ENCODE measurements around the gene ZNF236.

Gene ZNF236

DNA sequence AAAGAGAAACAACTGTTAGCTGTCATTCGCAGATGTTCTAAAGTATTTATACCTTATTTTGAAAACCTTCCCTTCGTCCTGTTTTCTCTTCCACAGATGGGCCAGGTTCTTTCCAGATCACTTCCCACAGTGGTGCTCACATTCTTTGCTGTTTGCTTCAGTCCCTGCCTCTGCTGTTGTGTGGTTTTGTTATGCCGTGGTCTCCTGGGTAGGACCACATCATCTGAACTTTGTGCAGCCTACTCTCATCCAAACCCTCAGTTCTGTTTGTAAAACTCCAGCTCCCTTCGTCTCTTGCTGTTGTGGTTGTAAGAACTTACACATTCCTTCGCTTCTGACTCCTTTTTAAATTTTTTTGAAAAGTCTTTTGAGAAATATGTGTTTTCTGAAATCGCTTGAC lies 38.1 kb downstream of the ZNF236 start:
- H3K27me3 ChIP-seq (ENCODE audit: low read length), result no peaks in the 10 kb centered on the region
- H3F3A ChIP-seq (ENCODE audit: insufficient read depth), result no peaks in the 10 kb centered on the region
- H3K79me2 ChIP-seq (ENCODE audit: insufficient read depth, low read length), result no peaks in the 10 kb centered on the region; the same call in 1 of the 2 replicates
- no peak overlapping the region for H3K4me3 ChIP-seq (ENCODE audit: insufficient read depth, low read length, poor library complexity, severe bottlenecking)
- peaks cover 8% of the 10 kb centered on the region; the same call in 1 of the 2 replicates for H3K36me3 ChIP-seq (ENCODE audit: low read length)
- no peak overlapping the region for H3K27ac ChIP-seq (ENCODE audit: low read depth, low read length)
- H2AFZ ChIP-seq (ENCODE audit: low read depth, low read length, severe bottlenecking), result no peak overlapping the region
- no peak overlapping the region for H3K9ac ChIP-seq (ENCODE audit: low read length)
- no peaks in the 10 kb centered on the region for H3K9me2 ChIP-seq (replicated peaks; ENCODE audit: insufficient read depth, low read length)
- H3K4me2 ChIP-seq (ENCODE audit: low read depth, low read length, poor library complexity, severe bottlenecking), result no peak overlapping the region
- no peaks in the 10 kb centered on the region for H3K9me3 ChIP-seq (ENCODE audit: insufficient read depth, low read length)
- TF ChIP-seq, protein P1, sequence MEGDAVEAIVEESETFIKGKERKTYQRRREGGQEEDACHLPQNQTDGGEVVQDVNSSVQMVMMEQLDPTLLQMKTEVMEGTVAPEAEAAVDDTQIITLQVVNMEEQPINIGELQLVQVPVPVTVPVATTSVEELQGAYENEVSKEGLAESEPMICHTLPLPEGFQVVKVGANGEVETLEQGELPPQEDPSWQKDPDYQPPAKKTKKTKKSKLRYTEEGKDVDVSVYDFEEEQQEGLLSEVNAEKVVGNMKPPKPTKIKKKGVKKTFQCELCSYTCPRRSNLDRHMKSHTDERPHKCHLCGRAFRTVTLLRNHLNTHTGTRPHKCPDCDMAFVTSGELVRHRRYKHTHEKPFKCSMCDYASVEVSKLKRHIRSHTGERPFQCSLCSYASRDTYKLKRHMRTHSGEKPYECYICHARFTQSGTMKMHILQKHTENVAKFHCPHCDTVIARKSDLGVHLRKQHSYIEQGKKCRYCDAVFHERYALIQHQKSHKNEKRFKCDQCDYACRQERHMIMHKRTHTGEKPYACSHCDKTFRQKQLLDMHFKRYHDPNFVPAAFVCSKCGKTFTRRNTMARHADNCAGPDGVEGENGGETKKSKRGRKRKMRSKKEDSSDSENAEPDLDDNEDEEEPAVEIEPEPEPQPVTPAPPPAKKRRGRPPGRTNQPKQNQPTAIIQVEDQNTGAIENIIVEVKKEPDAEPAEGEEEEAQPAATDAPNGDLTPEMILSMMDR (IDR thresholded peaks at IDR 0.05; ENCODE audit: insufficient read depth, low read length, poor library complexity, severe bottlenecking), result no peak
- TF ChIP-seq EZH2phosphoT487 (conservative IDR thresholded peaks at IDR 0.05; ENCODE audit: low read length), result no peak
- H4K20me1 ChIP-seq (ENCODE audit: low read depth, low read length), result no peaks in the 10 kb centered on the region

DNA sequence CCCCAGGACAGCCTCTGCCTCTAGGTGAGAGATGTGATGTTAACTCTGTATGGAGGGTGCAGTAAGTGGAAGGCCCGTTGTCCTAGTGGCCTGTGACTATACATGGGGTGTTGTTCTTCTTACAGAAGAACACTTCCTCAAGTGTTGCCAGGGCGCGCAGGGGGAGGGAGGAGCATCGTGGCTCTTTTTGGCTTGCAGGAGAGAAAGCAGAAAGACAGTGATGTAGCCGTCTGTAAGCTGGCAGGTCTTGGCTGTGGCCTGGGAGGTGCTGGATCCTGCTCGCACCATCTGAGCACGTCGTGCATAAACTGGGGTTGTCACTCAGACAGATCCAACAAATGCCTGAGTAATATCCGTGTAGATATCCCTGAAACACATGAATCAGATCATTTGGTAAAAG lies 44.3 kb downstream of the ZNF236 start:
- Histone ChIP-seq H4K20me1 (ENCODE audit: low read depth, low read length) (no peaks in the 10 kb centered on the region), H3K36me3 (ENCODE audit: low read length) (peaks cover 3% of the 10 kb centered on the region; the same call in 1 of the 2 replicates), H3K4me2 (ENCODE audit: low read depth, low read length, poor library complexity, severe bottlenecking) (no peak overlapping the region), H3K27ac (ENCODE audit: low read depth, low read length) (no peak overlapping the region), H3K4me3 (ENCODE audit: insufficient read depth, low read length, poor library complexity, severe bottlenecking) (no peak overlapping the region), H3K9me3 (ENCODE audit: insufficient read depth, low read length) (no peaks in the 10 kb centered on the region), H3K27me3 (ENCODE audit: low read length) (no peaks in the 10 kb centered on the region), H2AFZ (ENCODE audit: low read depth, low read length, severe bottlenecking) (no peak overlapping the region), H3K9ac (ENCODE audit: low read length) (no peak overlapping the region), H3K79me2 (ENCODE audit: insufficient read depth, low read length) (no peaks in the 10 kb centered on the region), H3K9me2 (replicated peaks; ENCODE audit: insufficient read depth, low read length) (no peaks in the 10 kb centered on the region), H3F3A (ENCODE audit: insufficient read depth) (no peaks in the 10 kb centered on the region)
- TF ChIP-seq EZH2phosphoT487 (conservative IDR thresholded peaks at IDR 0.05; ENCODE audit: low read length), result no peak
- TF ChIP-seq, protein P1 (IDR thresholded peaks at IDR 0.05; ENCODE audit: insufficient read depth, low read length, poor library complexity, severe bottlenecking), result no peak

DNA sequence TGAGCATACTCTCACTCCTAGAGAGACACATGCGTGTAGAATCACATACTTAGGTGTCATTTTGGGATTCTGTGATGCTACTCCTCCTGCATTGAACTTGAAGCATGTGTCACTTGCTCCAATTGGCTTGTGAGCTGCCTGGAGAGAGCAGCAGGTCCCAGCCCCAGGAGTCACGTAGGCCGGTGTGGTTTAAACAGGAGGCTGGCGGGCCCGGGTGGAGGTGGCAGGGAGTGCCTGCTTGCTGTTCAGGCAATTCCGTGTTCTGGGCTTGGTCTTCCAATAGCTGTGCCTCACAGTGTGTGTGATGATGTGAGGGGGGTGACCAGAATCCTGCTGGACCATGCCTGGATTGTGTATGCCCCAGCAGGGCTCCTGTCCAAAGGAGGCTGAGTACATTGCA lies 51.0 kb downstream of the ZNF236 start:
- Histone ChIP-seq H2AFZ (ENCODE audit: low read depth, low read length, severe bottlenecking) (no peak overlapping the region), H3K36me3 (ENCODE audit: low read length) (peaks cover 10% of the 10 kb centered on the region; the same call in 1 of the 2 replicates), H3K4me2 (ENCODE audit: low read depth, low read length, poor library complexity, severe bottlenecking) (no peak overlapping the region)

More for the DNA sequence above, 51.0 kb downstream of the ZNF236 start:
- Histone ChIP-seq H3K9me3 (ENCODE audit: insufficient read depth, low read length) (no peaks in the 10 kb centered on the region), H3K27me3 (ENCODE audit: low read length) (no peaks in the 10 kb centered on the region), H3K4me3 (ENCODE audit: insufficient read depth, low read length, poor library complexity, severe bottlenecking) (no peak overlapping the region), H3K27ac (ENCODE audit: low read depth, low read length) (no peak overlapping the region), H4K20me1 (ENCODE audit: low read depth, low read length) (no peaks in the 10 kb centered on the region), H3F3A (ENCODE audit: insufficient read depth) (no peaks in the 10 kb centered on the region), H3K9ac (ENCODE audit: low read length) (no peak overlapping the region), H3K9me2 (replicated peaks; ENCODE audit: insufficient read depth, low read length) (no peaks in the 10 kb centered on the region), H3K79me2 (ENCODE audit: insufficient read depth, low read length) (no peaks in the 10 kb centered on the region)
- TF ChIP-seq, protein P1 (IDR thresholded peaks at IDR 0.05; ENCODE audit: insufficient read depth, low read length, poor library complexity, severe bottlenecking), result no peak
- TF ChIP-seq EZH2phosphoT487 (conservative IDR thresholded peaks at IDR 0.05; ENCODE audit: low read length), result no peak

Measured in SU-DHL-6 (cell line).